RWPE1 (cell line): ENCODE measurements around the gene ANKEF1.
"Not testable (repeated sequence)": the region's sequence is repeated elsewhere in the genome, so short reads cannot be mapped to it uniquely, and the experiment has no call there.

Experiments
- CTCF ChIA-PET: fragments of 350-600 bp; sonication (Branson Sonifier 250); formaldehyde crosslinking; extraction: SDS; loops from one replicate; lab custom pipeline; 2021; lab: Yijun Ruan, JAX
- POLR2A ChIA-PET: fragments of 400-600 bp; formaldehyde crosslinking; extraction: SDS; loops from one replicate; lab custom pipeline; 2020; ENCODE audit warnings: antibody characterized with exemption; ENCODE audit not compliant: low non-redundant PET; lab: Yijun Ruan, JAX
- DNase-seq: peaks from one replicate; pipeline ENCODE4 v3.0.0; 2012; ENCODE audit warnings: low spot score
- H3K27ac ChIP-seq: fragments of 450-650 bp; 2 replicates; pipeline ENCODE4 v1.5.1; 2017
- CTCF ChIP-seq: fragments of 450-650 bp; conservative IDR thresholded peaks from 2 replicates; pipeline ENCODE4 v1.5.1; 2017; ENCODE audit warnings: low read depth, mild to moderate bottlenecking

The ANKEF1 gene

GRCh38 chr20:10022625-10023024 is 12.2 kb upstream of the ANKEF1 start:
- POLR2A ChIA-PET, result no interaction called here

GRCh38 chr20:10023911-10024310 is 10.9 kb upstream of the ANKEF1 start:
- no peak overlapping the region for H3K27ac ChIP-seq
- ChIA-PET CTCF (interaction anchor here (0.9 kb wide), 1 partner anchor 9 kb away, joined by 4 read pairs; no protein-coding TSS in a partner anchor), POLR2A (no interaction called here)
- no peak for TF ChIP-seq CTCF
- no peak for DNase-seq

More at GRCh38 chr20:10022625-10023024, 12.2 kb upstream of the ANKEF1 start:
- DNase-seq, result no peak
- CTCF ChIA-PET, result no interaction called here
- no peak for TF ChIP-seq CTCF
- H3K27ac ChIP-seq, result no peak overlapping the region

- H3K27ac ChIP-seq, CTCF ChIA-PET, DNase-seq, POLR2A ChIA-PET: not testable (repeated sequence)
Observed at GRCh38 chr20:10031451-10032215, 3.2 kb upstream of the ANKEF1 start.

GRCh38 chr20:10032269-10032668 is 2.5 kb upstream of the ANKEF1 start:
- CTCF ChIA-PET, POLR2A ChIA-PET, DNase-seq, H3K27ac ChIP-seq: not testable (repeated sequence)

GRCh38 chr20:10033905-10034650 is 709 bp upstream of the ANKEF1 start:
- ChIA-PET CTCF (interaction anchor here (0.6 to 2.3 kb wide), 4 partner anchors 33 to 1072 kb away, joined by 3 to 10 read pairs (median 3); no protein-coding TSS in a partner anchor), POLR2A (no interaction called here)
- H3K27ac ChIP-seq, result peak overlapping the region; percentile 83; the same call in 1 of the 2 replicates
- no peak for TF ChIP-seq CTCF
- DNase-seq, result no peak

GRCh38 chr20:10036321-10036720 is 1.5 kb downstream of the ANKEF1 start:
- DNase-seq, POLR2A ChIA-PET, H3K27ac ChIP-seq: not testable (repeated sequence)
- CTCF ChIA-PET, result interaction anchor here (2.3 kb wide), 1 partner anchor 55 kb away, joined by 10 read pairs; no protein-coding TSS in a partner anchor

GRCh38 chr20:10040070-10040975 is 5.5 kb downstream of the ANKEF1 start:
- ChIA-PET CTCF (interaction anchor here (0.6 to 0.8 kb wide), 2 partner anchors 10 to 31 kb away, joined by 3 read pairs; no protein-coding TSS in a partner anchor), POLR2A (no interaction called here)
- TF ChIP-seq CTCF, result no peak
- DNase-seq, result peak; percentile 69
- no peak overlapping the region for H3K27ac ChIP-seq
